ENCODE results near the gene TAS1R2.

TAS1R2 gene

GRCh38 chr1:18793164-18793563 lies 66.3 kb downstream of the TAS1R2 start:
- no peak for DNase-seq (ENCODE audit: low read depth, low spot score)
- H3K9me3 ChIP-seq (ENCODE audit: low read depth, low read length) = no peaks in the 10 kb centered on the region
- H3K4me3 ChIP-seq = no peak overlapping the region
- H3K27ac ChIP-seq = no peak overlapping the region
- H3K36me3 ChIP-seq (ENCODE audit: insufficient read depth, low read length) = no peaks in the 10 kb centered on the region
- no peak for TF ChIP-seq EZH2 (IDR thresholded peaks at IDR 0.05)
- no peak for TF ChIP-seq POLR2AphosphoS5 (IDR thresholded peaks at IDR 0.05; ENCODE audit: borderline replicate concordance, low read depth, low read length)
- TF ChIP-seq FOXP2 (optimal IDR thresholded peaks at IDR 0.05; ENCODE audit: control extremely low read depth, extremely low read length, insufficient read depth) = no peak
- no peak overlapping the region for H3K9ac ChIP-seq (ENCODE audit: insufficient read length)

GRCh38 chr1:18792747-18793146 lies 66.7 kb downstream of the TAS1R2 start:
- Histone ChIP-seq H3K27ac (no peak overlapping the region), H3K4me3 (no peak overlapping the region), H3K9me3 (ENCODE audit: low read depth, low read length) (no peaks in the 10 kb centered on the region), H3K36me3 (ENCODE audit: insufficient read depth, low read length) (no peaks in the 10 kb centered on the region), H3K9ac (ENCODE audit: insufficient read length) (no peak overlapping the region)
- no peak for DNase-seq (ENCODE audit: low read depth, low spot score)
- TF ChIP-seq EZH2 (IDR thresholded peaks at IDR 0.05) = no peak
- no peak for TF ChIP-seq POLR2AphosphoS5 (IDR thresholded peaks at IDR 0.05; ENCODE audit: borderline replicate concordance, low read depth, low read length)
- TF ChIP-seq FOXP2 (optimal IDR thresholded peaks at IDR 0.05; ENCODE audit: control extremely low read depth, extremely low read length, insufficient read depth) = no peak

Data from SK-N-MC (cell line).